Thymus (tissue), 11 donors: ENCODE measurements around the gene PDSS2. TPM values are rescaled to one million over a fixed set of nuclear protein-coding genes. Genes with fewer than 3 reads are reported as not detected.

ENCODE experiments used
- DNase-seq, 9 donors: peaks; one replicate each; pipeline ENCODE4 v3.0.0-alpha.2; 2013; ENCODE audit warnings: low spot score in 9 of 9, low read depth in 6 of 9, missing footprints in 1 of 9
- H3K27ac ChIP-seq, 2 donors: one replicate each; pipeline ENCODE4 v1.5.1; 2013; ENCODE audit warnings: control low read depth in 1 of 2, low read depth in 1 of 2, low read length in 1 of 2, mild to moderate bottlenecking in 1 of 2, moderate library complexity in 1 of 2
- H3K27me3 ChIP-seq, 2 donors: one replicate each; pipeline ENCODE4 v1.5.1; 2013; ENCODE audit warnings: low read length in 1 of 2; ENCODE audit not compliant: control insufficient read depth in 2 of 2, insufficient read depth in 1 of 2
- H3K36me3 ChIP-seq, 2 donors: one replicate each; pipeline ENCODE4 v1.5.1; 2013; ENCODE audit warnings: low read length in 1 of 2, mild to moderate bottlenecking in 1 of 2, moderate library complexity in 1 of 2; ENCODE audit not compliant: control insufficient read depth in 2 of 2, insufficient read depth in 2 of 2
- H3K4me1 ChIP-seq, 2 donors: one replicate each; pipeline ENCODE4 v1.5.1; 2013; ENCODE audit warnings: low read length in 2 of 2; ENCODE audit not compliant: control insufficient read depth in 2 of 2, insufficient read depth in 2 of 2
- H3K4me3 ChIP-seq, 2 donors: one replicate each; pipeline ENCODE4 v1.5.1; 2013; ENCODE audit warnings: low read length in 2 of 2, control low read depth in 1 of 2, mild to moderate bottlenecking in 1 of 2
- H3K9me3 ChIP-seq, 2 donors: one replicate each; pipeline ENCODE4 v1.5.1; 2013; ENCODE audit warnings: low read length in 1 of 2, mild to moderate bottlenecking in 1 of 2; ENCODE audit not compliant: control insufficient read depth in 2 of 2, insufficient read depth in 1 of 2
- WGBS: extraction: QIAGEN DNeasy Blood & Tissue Kit; methylation state at CpG from one replicate; pipeline ENCODE4 v1.1.7; 2013; 5-methylcytosine and 5-hydroxymethylcytosine counted together
- polyA plus RNA-seq: library from polyadenylated mRNA; stranded (reverse); fragments of 200-250 nt; gene quantifications from one replicate; pipeline ENCODE4 v1.2.3, GENCODE V29; 2013
- total RNA-seq: library from RNA; stranded (reverse); fragments of 120-200 nt; gene quantifications from one replicate; pipeline ENCODE4 v1.2.4, GENCODE V29; 2013
- donor health status: healthy.

The PDSS2 gene
- total and polyA plus RNA-seq, 2 donors = 5.2 to 9.8 TPM

GRCh38 chr6:107361753-107362604, 97.4 kb downstream of the PDSS2 start:
- peaks cover 0 to 5% of the 10 kb centered on the region in 2 donors for H3K36me3 ChIP-seq
- DNase-seq = no peak
- H3K27ac ChIP-seq = no peak overlapping the region
- no peaks in the 10 kb centered on the region for H3K27me3 ChIP-seq
- WGBS = 96% methylated on average over 5 of the region's 5 CpGs
- no peaks in the 10 kb centered on the region for H3K4me1 ChIP-seq
- H3K4me3 ChIP-seq = no peak overlapping the region
- H3K9me3 ChIP-seq = no peaks in the 10 kb centered on the region

- Histone ChIP-seq H3K27me3 (no peaks in the 10 kb centered on the region), H3K36me3 (peaks cover 0 to 5% of the 10 kb centered on the region in 2 donors), H3K9me3 (no peaks in the 10 kb centered on the region), H3K27ac (no peak overlapping the region), H3K4me1 (no peaks in the 10 kb centered on the region), H3K4me3 (no peak overlapping the region)
- 97% methylated on average over 2 of the region's 2 CpGs for WGBS
- DNase-seq = no peak
These were observed 98.9 kb downstream of the PDSS2 start for GRCh38 chr6:107360476-107360875.

- H3K27ac ChIP-seq = no peak overlapping the region
- no peaks in the 10 kb centered on the region for H3K4me1 ChIP-seq
- H3K27me3 ChIP-seq = no peaks in the 10 kb centered on the region
- no peaks in the 10 kb centered on the region for H3K36me3 ChIP-seq
- H3K4me3 ChIP-seq = no peak overlapping the region
- no peak for DNase-seq
- WGBS = 99% methylated on average over 2 of the region's 2 CpGs
- no peaks in the 10 kb centered on the region for H3K9me3 ChIP-seq
These were observed 101.5 kb downstream of the PDSS2 start for GRCh38 chr6:107357842-107358241.

GRCh38 chr6:107357031-107357430, 102.3 kb downstream of the PDSS2 start:
- H3K27ac ChIP-seq = no peak overlapping the region
- H3K27me3 ChIP-seq = no peaks in the 10 kb centered on the region
- H3K36me3 ChIP-seq = no peaks in the 10 kb centered on the region
- WGBS = 98% methylated on average over 2 of the region's 2 CpGs
- H3K4me1 ChIP-seq = no peaks in the 10 kb centered on the region
- H3K9me3 ChIP-seq = no peaks in the 10 kb centered on the region
- no peak for DNase-seq
- H3K4me3 ChIP-seq = no peak overlapping the region

GRCh38 chr6:107355659-107356058, 103.7 kb downstream of the PDSS2 start:
- no peak for DNase-seq
- Histone ChIP-seq H3K4me1 (no peaks in the 10 kb centered on the region), H3K27me3 (no peaks in the 10 kb centered on the region), H3K36me3 (no peaks in the 10 kb centered on the region), H3K4me3 (no peak overlapping the region), H3K9me3 (no peaks in the 10 kb centered on the region), H3K27ac (no peak overlapping the region)
- 98% methylated on average over 3 of the region's 3 CpGs for WGBS

- WGBS = 98% methylated on average over 2 of the region's 2 CpGs
- Histone ChIP-seq H3K27ac (no peak overlapping the region), H3K27me3 (no peaks in the 10 kb centered on the region), H3K4me1 (no peaks in the 10 kb centered on the region), H3K4me3 (no peak overlapping the region), H3K9me3 (no peaks in the 10 kb centered on the region), H3K36me3 (no peaks in the 10 kb centered on the region)
- DNase-seq = no peak
These were observed 104.9 kb downstream of the PDSS2 start for GRCh38 chr6:107354451-107354850.

GRCh38 chr6:107353773-107354382, 105.5 kb downstream of the PDSS2 start:
- H3K9me3 ChIP-seq = peaks cover 0 to 4% of the 10 kb centered on the region in 2 donors
- H3K27ac ChIP-seq = no peak overlapping the region
- no peaks in the 10 kb centered on the region for H3K4me1 ChIP-seq
- H3K36me3 ChIP-seq = no peaks in the 10 kb centered on the region
- H3K27me3 ChIP-seq = no peaks in the 10 kb centered on the region
- WGBS = 96% methylated on average over 1 of the region's 1 CpG
- no peak for DNase-seq
- H3K4me3 ChIP-seq = no peak overlapping the region

- no peak overlapping the region for H3K27ac ChIP-seq
- no peaks in the 10 kb centered on the region for H3K4me1 ChIP-seq
- H3K27me3 ChIP-seq = no peaks in the 10 kb centered on the region
- H3K4me3 ChIP-seq = no peak overlapping the region
- H3K9me3 ChIP-seq = peaks cover 0 to 4% of the 10 kb centered on the region in 2 donors
- WGBS = 100% methylated on average over 1 of the region's 1 CpG
- H3K36me3 ChIP-seq = no peaks in the 10 kb centered on the region
- DNase-seq = no peak
These were observed 111.1 kb downstream of the PDSS2 start for GRCh38 chr6:107348224-107348623.

GRCh38 chr6:107345393-107345792, 114.0 kb downstream of the PDSS2 start:
- Histone ChIP-seq H3K9me3 (peaks cover 0 to 4% of the 10 kb centered on the region in 2 donors), H3K27me3 (no peaks in the 10 kb centered on the region), H3K4me3 (no peak overlapping the region), H3K27ac (no peak overlapping the region), H3K4me1 (no peaks in the 10 kb centered on the region), H3K36me3 (no peaks in the 10 kb centered on the region)
- DNase-seq = no peak
